ENCODE data around the gene TACSTD2. TPM values are rescaled to one million over a fixed set of nuclear protein-coding genes. Genes with fewer than 3 reads are reported as not detected.
"Not testable (repeated sequence)": the region's sequence is repeated elsewhere in the genome, so short reads cannot be mapped to it uniquely, and the experiment has no call there.

TACSTD2 gene
- not detected in 2 replicates for polyA plus RNA-seq
- not detected in 2 replicates for polyA minus RNA-seq

GRCh38 chr1:58576727-58577653 is at the start of gene TACSTD2:
TACSTD2 (minus strand) TSS chr1:58577252; CDS start chr1:58577156, 96 bp downstream.
- Histone ChIP-seq H3K27me3 (ENCODE audit: insufficient read depth, low read depth, low read length) (peaks cover 24% of the 10 kb centered on the region), H2AFZ (ENCODE audit: low read depth, low read length) (no peak within 1 kb of the TSS), H3K27ac (ENCODE audit: low read length) (no peak within 1 kb of the TSS), H3K36me3 (ENCODE audit: insufficient read depth, low read length) (no peaks in the 10 kb centered on the region), H3K4me3 (ENCODE audit: low read length) (no peak within 1 kb of the TSS), H3F3A (ENCODE audit: insufficient read depth, low read length, poor library complexity, severe bottlenecking) (no peaks in the 10 kb centered on the region), H3K9me3 (ENCODE audit: low read length) (no peaks in the 10 kb centered on the region), H3K4me2 (ENCODE audit: low read length) (no peak within 1 kb of the TSS), H4K20me1 (ENCODE audit: insufficient read depth) (no peaks in the 10 kb centered on the region), H3K9me2 (ENCODE audit: insufficient read depth, low read length) (no peaks in the 10 kb centered on the region), H3K79me2 (replicated peaks; ENCODE audit: insufficient read depth, low read length) (no peaks in the 10 kb centered on the region), H3K9ac (ENCODE audit: low read length) (no peak within 1 kb of the TSS)
- TF ChIP-seq RAD21 (conservative IDR thresholded peaks at IDR 0.05) (no peak), EP300 (conservative IDR thresholded peaks at IDR 0.05; ENCODE audit: poor library complexity, severe bottlenecking) (no peak)

- Histone ChIP-seq H2AFZ (ENCODE audit: low read depth, low read length) (no peak overlapping the region), H3K27me3 (ENCODE audit: insufficient read depth, low read depth, low read length) (no peaks in the 10 kb centered on the region), H3K9me2 (ENCODE audit: insufficient read depth, low read length) (no peaks in the 10 kb centered on the region), H3K27ac (ENCODE audit: low read length) (no peak overlapping the region), H4K20me1 (ENCODE audit: insufficient read depth) (no peaks in the 10 kb centered on the region), H3K4me3 (ENCODE audit: low read length) (no peak overlapping the region), H3F3A (ENCODE audit: insufficient read depth, low read length, poor library complexity, severe bottlenecking) (no peaks in the 10 kb centered on the region), H3K4me2 (ENCODE audit: low read length) (no peak overlapping the region), H3K36me3 (ENCODE audit: insufficient read depth, low read length) (no peaks in the 10 kb centered on the region), H3K9ac (ENCODE audit: low read length) (no peak overlapping the region), H3K79me2 (replicated peaks; ENCODE audit: insufficient read depth, low read length) (no peaks in the 10 kb centered on the region), H3K9me3 (ENCODE audit: low read length) (no peaks in the 10 kb centered on the region)
- no peak for TF ChIP-seq EZH2 (IDR thresholded peaks at IDR 0.05; ENCODE audit: borderline replicate concordance, insufficient read depth, low read length, poor library complexity, severe bottlenecking)
- no peak for TF ChIP-seq REST (IDR thresholded peaks at IDR 0.05; ENCODE audit: borderline replicate concordance)
- no peak for TF ChIP-seq CTCF (IDR thresholded peaks at IDR 0.05; ENCODE audit: poor library complexity, severe bottlenecking)
- no peak for TF ChIP-seq SMC3 (conservative IDR thresholded peaks at IDR 0.05; ENCODE audit: poor library complexity)
- TF ChIP-seq POLR2AphosphoS5 (IDR thresholded peaks at IDR 0.05): no peak
- no peak for TF ChIP-seq TAF1 (IDR thresholded peaks at IDR 0.05; ENCODE audit: low read depth)
- no peak for TF ChIP-seq MXI1 (conservative IDR thresholded peaks at IDR 0.05; ENCODE audit: poor library complexity, severe bottlenecking)
Observed at GRCh38 chr1:58626293-58626692, 49.2 kb upstream of the TACSTD2 start.

GRCh38 chr1:58623259-58623658 is 46.2 kb upstream of the TACSTD2 start:
- H3K4me2 ChIP-seq (ENCODE audit: low read length): not testable (repeated sequence)

More at GRCh38 chr1:58623259-58623658, 46.2 kb upstream of the TACSTD2 start:
- H3K27me3 ChIP-seq (ENCODE audit: insufficient read depth, low read depth, low read length); H3F3A ChIP-seq (ENCODE audit: insufficient read depth, low read length, poor library complexity, severe bottlenecking); H3K4me3 ChIP-seq (ENCODE audit: low read length); H3K36me3 ChIP-seq (ENCODE audit: insufficient read depth, low read length); H2AFZ ChIP-seq (ENCODE audit: low read depth, low read length); H3K9me2 ChIP-seq (ENCODE audit: insufficient read depth, low read length); H4K20me1 ChIP-seq (ENCODE audit: insufficient read depth); H3K79me2 ChIP-seq (replicated peaks; ENCODE audit: insufficient read depth, low read length); H3K27ac ChIP-seq (ENCODE audit: low read length); H3K9ac ChIP-seq (ENCODE audit: low read length); H3K9me3 ChIP-seq (ENCODE audit: low read length): not testable (repeated sequence)
